Activated T-helper 2 cell treated with anti-CD3 and anti-CD28 coated beads, Interferon-gamma antibody, Interleukin-2, Interleukin-4, amounts not matched to agents 10 μg/mL and 5 μg/mL and 100 μg/mL, durations not matched to agents 14 hours and 24 hours and 36 hours (primary cell): ENCODE results near the gene GPRC5B. TPM values are rescaled to one million over a fixed set of nuclear protein-coding genes. Genes with fewer than 3 reads are reported as not detected.

Source experiments
- DNase-seq: peaks from one replicate; pipeline ENCODE4 v3.0.0; 2021; ENCODE audit warnings: low spot score
- H3K27ac Mint-ChIP-seq: one replicate; pipeline ENCODE4 v1.8.0; 2021; ENCODE audit warnings: mixed read lengths
- H3K27me3 Mint-ChIP-seq: one replicate; pipeline ENCODE4 v1.8.0; 2021; ENCODE audit warnings: low read depth, mixed read lengths
- H3K36me3 Mint-ChIP-seq: one replicate; pipeline ENCODE4 v1.8.0; 2021; ENCODE audit warnings: low read depth, mixed read lengths
- H3K4me1 Mint-ChIP-seq: one replicate; pipeline ENCODE4 v1.8.0; 2021; ENCODE audit warnings: low read depth, mixed read lengths
- H3K4me3 Mint-ChIP-seq: one replicate; pipeline ENCODE4 v1.8.0; 2021; ENCODE audit warnings: low read depth, mild to moderate bottlenecking, moderate library complexity, mixed read lengths
- H3K9me3 Mint-ChIP-seq: one replicate; pipeline ENCODE4 v1.8.0; 2021; ENCODE audit warnings: mixed read lengths
- intact Hi-C: fragments of 100-400 bp; cut with micrococcal nuclease; formaldehyde crosslinking; loops from one replicate; pipeline ENCODE4 v1.15.1; 2023
- total RNA-seq: library from RNA; stranded (reverse); gene quantifications from 2 replicates; pipeline ENCODE4 v1.2.3, GENCODE V29; 2022

GPRC5B gene
- total RNA-seq, 1 donor from 2014 or later = not detected

DNA sequence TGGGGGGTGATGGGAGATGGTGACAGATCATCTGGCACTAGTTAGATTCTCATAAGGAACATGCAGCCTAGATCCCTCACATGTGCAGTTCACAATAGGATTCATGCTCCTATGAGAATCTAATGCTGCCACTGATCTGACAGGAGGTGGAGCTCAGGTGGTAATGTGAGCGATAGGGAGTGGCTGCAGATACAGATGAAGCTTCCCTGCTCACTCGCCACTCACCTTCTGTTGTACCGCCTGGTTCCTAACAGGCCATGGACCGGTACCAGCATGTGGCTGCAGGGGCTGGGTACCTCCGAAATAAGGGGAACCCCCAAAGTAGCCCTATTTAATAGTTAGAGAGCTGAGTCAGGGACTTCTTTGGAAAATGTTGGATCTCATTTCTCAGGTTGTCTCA, 60.4 kb downstream of the GPRC5B start:
- H3K36me3 Mint-ChIP-seq = no peaks in the 10 kb centered on the region
- no peaks in the 10 kb centered on the region for H3K4me1 Mint-ChIP-seq
- no peaks in the 10 kb centered on the region for H3K27me3 Mint-ChIP-seq
- no peak for DNase-seq
- no peak overlapping the region for H3K27ac Mint-ChIP-seq
- H3K4me3 Mint-ChIP-seq = no peak overlapping the region
- intact Hi-C loops = no loop called here
- H3K9me3 Mint-ChIP-seq = no peaks in the 10 kb centered on the region

- no peaks in the 10 kb centered on the region for H3K27me3 Mint-ChIP-seq
- H3K27ac Mint-ChIP-seq = no peak overlapping the region
- H3K4me1 Mint-ChIP-seq = no peaks in the 10 kb centered on the region
- no peaks in the 10 kb centered on the region for H3K9me3 Mint-ChIP-seq
- H3K36me3 Mint-ChIP-seq = no peaks in the 10 kb centered on the region
- DNase-seq = no peak
- H3K4me3 Mint-ChIP-seq = no peak overlapping the region
- intact Hi-C loops = no loop called here
These were observed 61.3 kb downstream of the GPRC5B start for GRCh38 chr16:19823322-19823721.

DNA sequence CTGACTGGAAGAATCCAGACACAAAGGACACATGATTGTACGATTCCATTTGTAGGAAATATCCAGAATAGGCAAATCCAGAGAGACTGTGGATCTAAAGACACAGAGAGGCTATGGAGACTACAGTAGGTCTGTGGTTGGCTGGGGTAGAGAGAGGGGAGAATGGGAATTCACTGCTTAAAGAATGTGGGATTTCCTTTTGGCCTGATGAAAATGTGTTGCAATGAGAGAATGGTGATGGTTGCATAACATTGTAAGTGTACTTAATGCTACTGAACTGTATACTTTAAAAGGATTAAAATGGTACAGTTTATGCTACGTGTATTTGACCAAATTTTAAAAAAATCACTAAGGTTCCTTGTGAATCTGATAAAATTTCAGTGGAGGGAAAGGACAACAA, 62.1 kb downstream of the GPRC5B start:
- Mint-ChIP-seq H3K36me3 (no peaks in the 10 kb centered on the region), H3K4me3 (no peak overlapping the region), H3K27ac (no peak overlapping the region), H3K4me1 (no peaks in the 10 kb centered on the region), H3K9me3 (no peaks in the 10 kb centered on the region), H3K27me3 (no peaks in the 10 kb centered on the region)
- intact Hi-C loops = no loop called here
- DNase-seq = no peak

GRCh38 chr16:19817875-19818274, 66.8 kb downstream of the GPRC5B start:
- Mint-ChIP-seq H3K4me1 (no peaks in the 10 kb centered on the region), H3K27me3 (no peaks in the 10 kb centered on the region), H3K27ac (no peak overlapping the region), H3K36me3 (no peaks in the 10 kb centered on the region), H3K9me3 (peaks cover 3% of the 10 kb centered on the region), H3K4me3 (no peak overlapping the region)
- no peak for DNase-seq
- intact Hi-C loops = no loop called here

DNA sequence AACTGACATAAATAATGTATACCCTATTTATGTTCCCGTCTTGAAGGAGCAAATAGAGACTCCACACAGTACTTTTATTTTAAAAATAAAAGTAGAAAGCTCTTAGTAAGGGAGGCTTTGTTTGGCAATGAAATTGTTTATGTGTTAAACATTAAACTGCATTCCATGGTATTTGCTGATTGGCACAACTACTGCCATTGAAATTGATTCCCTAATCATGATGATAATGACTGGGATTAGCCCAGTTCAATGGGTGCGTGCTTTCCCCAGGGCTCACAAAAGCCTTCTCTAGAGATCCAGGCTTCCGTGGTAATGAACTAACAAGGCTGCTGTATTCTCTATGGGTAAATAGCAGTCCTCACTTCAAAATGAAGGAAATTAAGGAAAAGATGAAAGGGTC, 67.5 kb downstream of the GPRC5B start:
- intact Hi-C loops = no loop called here
- no peak for DNase-seq
- Mint-ChIP-seq H3K4me1 (no peaks in the 10 kb centered on the region), H3K36me3 (no peaks in the 10 kb centered on the region), H3K27ac (no peak overlapping the region), H3K9me3 (peaks cover 4% of the 10 kb centered on the region), H3K27me3 (no peaks in the 10 kb centered on the region), H3K4me3 (no peak overlapping the region)

DNA sequence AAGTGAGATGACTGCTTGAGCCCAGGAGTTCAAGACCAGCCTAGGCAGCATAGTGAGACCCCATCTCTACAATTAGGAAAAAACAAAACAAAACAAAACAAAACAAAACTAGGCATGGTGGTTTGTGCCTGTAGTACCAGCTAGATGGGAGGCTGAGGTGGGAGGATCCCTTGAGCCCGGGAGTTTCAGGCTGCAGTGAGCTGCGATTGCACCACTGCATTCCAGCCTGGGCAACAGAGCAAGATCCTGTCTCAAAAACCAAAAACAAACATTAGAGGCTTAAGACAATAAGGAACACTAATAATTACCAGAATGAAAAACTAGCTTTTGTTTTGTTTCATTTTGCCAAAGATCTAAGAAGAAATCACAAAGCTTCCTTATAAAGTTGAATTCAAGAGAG, 69.2 kb downstream of the GPRC5B start:
- Mint-ChIP-seq H3K9me3 (peaks cover 4% of the 10 kb centered on the region), H3K4me3 (no peak overlapping the region), H3K4me1 (no peaks in the 10 kb centered on the region), H3K27me3 (no peaks in the 10 kb centered on the region), H3K36me3 (no peaks in the 10 kb centered on the region), H3K27ac (no peak overlapping the region)
- no peak for DNase-seq
- intact Hi-C loops = no loop called here

DNA sequence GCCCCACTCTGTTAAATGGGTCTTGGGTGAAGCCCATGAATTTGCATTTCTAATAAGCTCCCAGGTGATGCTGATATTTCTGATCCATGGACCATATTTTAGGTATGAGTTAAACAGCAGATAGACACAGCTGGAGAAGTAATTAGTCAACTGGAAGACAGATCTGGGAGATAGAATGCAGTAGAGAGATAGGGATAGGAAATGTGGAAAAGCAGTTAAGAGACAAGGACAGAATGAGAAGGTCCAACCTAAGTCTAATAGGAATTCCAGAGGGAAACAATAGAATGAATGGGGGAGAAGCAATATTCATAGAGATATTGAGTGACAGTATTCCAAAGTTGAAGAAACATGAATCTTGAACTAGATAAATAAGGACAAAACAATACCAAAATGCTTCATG, 71.7 kb downstream of the GPRC5B start:
- DNase-seq = no peak
- intact Hi-C loops = no loop called here
- Mint-ChIP-seq H3K36me3 (no peaks in the 10 kb centered on the region), H3K9me3 (peaks cover 4% of the 10 kb centered on the region), H3K27me3 (no peaks in the 10 kb centered on the region), H3K4me1 (peaks cover 4% of the 10 kb centered on the region), H3K4me3 (no peak overlapping the region), H3K27ac (no peak overlapping the region)

DNA sequence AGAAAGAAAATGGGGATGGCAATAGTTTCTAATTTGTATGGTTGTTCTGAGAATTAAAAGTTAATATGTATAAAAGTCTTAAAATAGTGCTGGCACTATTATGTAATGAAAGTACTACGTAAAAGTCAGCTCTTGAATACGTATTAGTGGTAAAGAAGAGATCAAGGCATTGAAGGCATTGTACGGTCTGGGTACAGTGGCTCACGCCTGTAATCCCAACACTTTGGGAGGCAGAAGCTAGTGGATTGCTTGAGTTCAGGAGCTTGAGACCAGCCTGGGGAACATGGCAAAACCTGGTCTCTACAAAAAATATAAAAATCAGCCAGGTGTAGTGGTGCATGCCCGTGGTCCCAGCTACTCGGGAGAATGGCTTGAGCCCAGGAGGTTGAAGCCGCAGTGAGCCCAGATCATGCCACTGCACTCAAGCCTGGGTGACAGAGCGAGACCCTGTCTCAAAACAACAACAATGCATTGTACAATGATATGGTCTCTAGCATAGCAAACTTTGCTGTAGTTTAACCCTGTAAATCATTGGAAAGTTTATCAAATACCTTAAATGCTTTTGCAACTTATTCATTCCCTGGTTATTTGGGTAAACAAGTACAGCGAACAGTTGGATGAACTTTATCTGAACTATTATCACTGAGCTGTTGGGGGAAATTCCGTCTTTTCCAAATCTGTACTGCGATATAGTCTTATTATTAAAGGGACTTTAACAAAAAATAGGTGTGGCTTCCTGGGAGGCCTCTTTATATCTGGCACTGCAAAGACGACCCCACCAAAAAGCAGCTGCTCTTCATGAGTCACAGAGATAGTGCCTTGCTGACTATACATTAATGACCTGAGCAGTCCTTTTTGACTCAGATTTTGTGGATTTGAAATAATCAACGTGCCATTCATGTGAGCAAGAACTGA, 73.6 kb downstream of the GPRC5B start:
- Mint-ChIP-seq H3K36me3 (no peaks in the 10 kb centered on the region), H3K4me1 (peaks cover 4% of the 10 kb centered on the region), H3K9me3 (peaks cover 5% of the 10 kb centered on the region), H3K4me3 (no peak overlapping the region), H3K27me3 (no peaks in the 10 kb centered on the region), H3K27ac (no peak overlapping the region)
- no peak for DNase-seq
- intact Hi-C loops = no loop called here

- H3K27ac Mint-ChIP-seq = no peak overlapping the region
- no peak overlapping the region for H3K4me3 Mint-ChIP-seq
- H3K36me3 Mint-ChIP-seq = no peaks in the 10 kb centered on the region
- H3K4me1 Mint-ChIP-seq = peaks cover 10% of the 10 kb centered on the region
- DNase-seq = no peak
- no peaks in the 10 kb centered on the region for H3K27me3 Mint-ChIP-seq
- intact Hi-C loops = no loop called here
- H3K9me3 Mint-ChIP-seq = peaks cover 18% of the 10 kb centered on the region
These were observed 75.0 kb downstream of the GPRC5B start for GRCh38 chr16:19809693-19810092.

DNA sequence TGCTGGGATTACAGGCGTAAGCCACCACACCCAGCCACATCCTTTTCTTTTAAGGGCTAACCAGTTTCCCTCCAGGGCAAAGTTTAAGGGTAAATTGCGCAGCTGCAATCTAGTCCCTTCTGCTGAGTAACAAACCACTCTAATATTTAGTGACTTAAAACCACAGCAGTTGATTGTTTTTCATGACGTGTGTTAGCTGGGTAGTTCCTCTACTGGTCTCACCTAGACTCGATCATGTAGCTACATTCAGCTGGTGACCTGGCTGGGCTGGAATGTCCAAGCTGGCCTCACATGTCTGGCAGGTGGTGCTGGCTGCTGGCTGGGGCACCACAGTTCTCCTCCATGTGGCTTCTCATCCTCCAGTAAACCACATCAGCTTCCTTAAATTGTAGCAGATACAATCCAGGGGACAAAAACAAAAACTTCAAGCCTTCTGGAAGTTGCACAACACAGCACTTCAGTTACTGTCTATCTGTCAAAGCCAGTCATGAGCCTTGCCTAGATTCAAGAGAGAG, 75.5 kb downstream of the GPRC5B start:
- Mint-ChIP-seq H3K4me3 (no peak overlapping the region), H3K27me3 (no peaks in the 10 kb centered on the region), H3K27ac (no peak overlapping the region), H3K36me3 (no peaks in the 10 kb centered on the region), H3K9me3 (peaks cover 18% of the 10 kb centered on the region), H3K4me1 (peaks cover 12% of the 10 kb centered on the region)
- intact Hi-C loops = no loop called here
- DNase-seq = no peak

- no peaks in the 10 kb centered on the region for H3K27me3 Mint-ChIP-seq
- H3K4me1 Mint-ChIP-seq = peaks cover 14% of the 10 kb centered on the region
- no peaks in the 10 kb centered on the region for H3K36me3 Mint-ChIP-seq
- H3K4me3 Mint-ChIP-seq = no peak overlapping the region
- no peak overlapping the region for H3K27ac Mint-ChIP-seq
- DNase-seq = no peak
- peaks cover 18% of the 10 kb centered on the region for H3K9me3 Mint-ChIP-seq
- intact Hi-C loops = no loop called here
These were observed 76.5 kb downstream of the GPRC5B start for GRCh38 chr16:19808061-19808641.
